ENCODE results near the gene DTD2.

DNA sequence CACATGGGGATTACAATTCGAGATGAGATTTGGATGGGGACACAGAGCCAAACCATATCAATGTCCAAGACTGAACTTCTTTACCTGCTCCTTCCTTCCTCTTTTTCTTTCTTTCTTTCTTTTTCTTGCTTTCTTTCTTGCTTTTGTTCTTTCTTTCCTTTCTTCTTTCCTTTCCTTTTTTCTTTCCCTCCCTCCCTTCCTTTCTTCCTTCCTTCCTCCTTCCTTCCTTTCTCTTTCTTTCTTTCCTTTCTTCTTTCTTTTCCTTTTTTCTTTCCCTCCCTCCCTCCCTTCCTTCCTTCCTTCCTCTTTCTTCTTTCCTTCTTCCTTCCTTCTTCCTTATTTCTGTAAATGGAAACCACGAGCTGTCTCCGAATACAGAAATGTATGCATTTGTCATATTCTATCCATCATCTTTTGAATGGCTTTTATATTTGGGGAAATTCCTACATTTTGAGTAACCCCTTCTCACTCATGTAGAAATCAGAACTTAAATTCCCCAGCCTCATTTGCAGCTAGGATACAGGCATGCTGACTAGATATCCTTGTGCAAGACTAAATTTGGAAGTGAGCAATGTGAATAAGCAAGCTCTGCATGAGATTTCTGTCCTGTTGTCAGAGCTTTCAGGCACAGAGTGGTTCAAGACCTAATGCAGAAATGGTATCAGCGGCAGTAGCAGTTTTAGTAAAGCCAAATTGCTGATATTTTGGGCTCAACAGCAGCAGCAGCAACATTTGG is 19.0 kb upstream of the DTD2 start:
- TF ChIP-seq TBP (IDR thresholded peaks at IDR 0.05; ENCODE audit: low read depth, low read length) (no peak), JUND (IDR thresholded peaks at IDR 0.05; ENCODE audit: low read length) (no peak), NRF1 (IDR thresholded peaks at IDR 0.05; ENCODE audit: low read depth, low read length) (no peak)
- TF ChIP-seq, protein P1, sequence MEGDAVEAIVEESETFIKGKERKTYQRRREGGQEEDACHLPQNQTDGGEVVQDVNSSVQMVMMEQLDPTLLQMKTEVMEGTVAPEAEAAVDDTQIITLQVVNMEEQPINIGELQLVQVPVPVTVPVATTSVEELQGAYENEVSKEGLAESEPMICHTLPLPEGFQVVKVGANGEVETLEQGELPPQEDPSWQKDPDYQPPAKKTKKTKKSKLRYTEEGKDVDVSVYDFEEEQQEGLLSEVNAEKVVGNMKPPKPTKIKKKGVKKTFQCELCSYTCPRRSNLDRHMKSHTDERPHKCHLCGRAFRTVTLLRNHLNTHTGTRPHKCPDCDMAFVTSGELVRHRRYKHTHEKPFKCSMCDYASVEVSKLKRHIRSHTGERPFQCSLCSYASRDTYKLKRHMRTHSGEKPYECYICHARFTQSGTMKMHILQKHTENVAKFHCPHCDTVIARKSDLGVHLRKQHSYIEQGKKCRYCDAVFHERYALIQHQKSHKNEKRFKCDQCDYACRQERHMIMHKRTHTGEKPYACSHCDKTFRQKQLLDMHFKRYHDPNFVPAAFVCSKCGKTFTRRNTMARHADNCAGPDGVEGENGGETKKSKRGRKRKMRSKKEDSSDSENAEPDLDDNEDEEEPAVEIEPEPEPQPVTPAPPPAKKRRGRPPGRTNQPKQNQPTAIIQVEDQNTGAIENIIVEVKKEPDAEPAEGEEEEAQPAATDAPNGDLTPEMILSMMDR (IDR thresholded peaks at IDR 0.05; ENCODE audit: control extremely low read depth in 1 of 3, insufficient read depth in 1 of 3, low read depth in 1 of 3, low read length in 3 of 3) = no peak
